Mucosa of rectum (tissue), 2 donors: ENCODE measurements around the gene POLR2I.

Experiments
- H3K27ac ChIP-seq, 2 donors: one replicate each; pipeline ENCODE4 v1.7.0; 2013; ENCODE audit warnings: inconsistent platforms in 2 of 2, low read depth in 2 of 2, low read length in 2 of 2
- H3K27me3 ChIP-seq, 2 donors: one replicate each; pipeline ENCODE4 v1.7.0; 2013; ENCODE audit warnings: low read length in 2 of 2; ENCODE audit not compliant: control insufficient read depth in 2 of 2, insufficient read depth in 2 of 2
- H3K36me3 ChIP-seq, 2 donors: one replicate each; pipeline ENCODE4 v1.7.0; 2013; ENCODE audit warnings: low read length in 2 of 2; ENCODE audit not compliant: control insufficient read depth in 2 of 2, insufficient read depth in 2 of 2
- H3K4me1 ChIP-seq, 2 donors: one replicate each; pipeline ENCODE4 v1.7.0; 2013; ENCODE audit warnings: low read length in 2 of 2, mild to moderate bottlenecking in 1 of 2; ENCODE audit not compliant: control insufficient read depth in 2 of 2, insufficient read depth in 2 of 2
- H3K4me3 ChIP-seq, 2 donors: one replicate each; pipeline ENCODE4 v1.7.0; 2013; ENCODE audit warnings: low read length in 2 of 2
- H3K9ac ChIP-seq, 2 donors: one replicate each; pipeline ENCODE4 v1.7.0; 2013; ENCODE audit warnings: low read length in 2 of 2, low read depth in 1 of 2, mild to moderate bottlenecking in 1 of 2
- H3K9me3 ChIP-seq, 2 donors: one replicate each; pipeline ENCODE4 v1.7.0; 2013; ENCODE audit warnings: low read length in 2 of 2; ENCODE audit not compliant: control insufficient read depth in 2 of 2
- donor health status: healthy.
- donor health status: Normal muscosa, but diverticular disease.

The POLR2I gene

DNA sequence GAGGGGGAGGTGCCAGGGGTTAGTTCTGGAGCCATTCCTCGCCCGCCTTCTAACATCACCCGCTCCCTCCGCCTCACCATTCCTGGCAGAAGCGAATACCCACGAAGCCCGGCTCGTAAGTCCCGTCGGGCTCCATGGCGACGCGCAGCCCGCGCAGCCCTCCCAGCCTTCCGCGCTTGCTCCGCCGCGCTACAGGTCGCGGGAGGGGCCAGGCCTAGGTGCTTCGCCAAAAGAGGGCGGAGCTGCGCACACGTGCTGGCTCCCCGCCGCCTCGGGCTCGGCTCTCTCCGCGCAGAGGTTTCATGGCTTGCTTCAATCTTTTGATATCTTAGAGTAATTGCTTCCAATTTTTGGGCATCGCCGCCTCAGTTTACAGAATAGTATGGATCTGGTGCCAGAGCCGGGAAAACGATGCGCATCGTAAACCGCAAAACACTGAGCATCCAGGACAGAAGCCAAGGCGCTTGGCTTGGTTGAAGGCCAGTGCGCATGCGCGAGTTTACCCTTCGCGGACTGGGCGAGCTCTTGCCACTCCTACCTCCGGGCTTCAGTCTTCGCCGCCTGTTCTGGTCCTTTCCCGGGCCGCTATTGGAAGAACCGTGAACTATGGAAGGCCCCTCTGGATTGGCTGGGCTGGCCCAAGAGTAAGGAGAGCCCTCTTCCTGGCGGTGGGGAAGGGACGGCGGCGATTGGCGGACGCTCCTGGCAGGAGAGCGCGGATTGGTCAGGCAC, at the start of gene POLR2I:
Gene POLR2I (minus strand): TSS at position 155 of the 732 bp plus-strand sequence. CDS start 19 bp downstream, at position 136.
- Histone ChIP-seq H3K4me3 (peak within 1 kb of the TSS; percentile 87 to 95), H3K36me3 (peaks cover 6 to 23% of the 10 kb centered on the region in 2 donors), H3K27me3 (no peaks in the 10 kb centered on the region)

DNA sequence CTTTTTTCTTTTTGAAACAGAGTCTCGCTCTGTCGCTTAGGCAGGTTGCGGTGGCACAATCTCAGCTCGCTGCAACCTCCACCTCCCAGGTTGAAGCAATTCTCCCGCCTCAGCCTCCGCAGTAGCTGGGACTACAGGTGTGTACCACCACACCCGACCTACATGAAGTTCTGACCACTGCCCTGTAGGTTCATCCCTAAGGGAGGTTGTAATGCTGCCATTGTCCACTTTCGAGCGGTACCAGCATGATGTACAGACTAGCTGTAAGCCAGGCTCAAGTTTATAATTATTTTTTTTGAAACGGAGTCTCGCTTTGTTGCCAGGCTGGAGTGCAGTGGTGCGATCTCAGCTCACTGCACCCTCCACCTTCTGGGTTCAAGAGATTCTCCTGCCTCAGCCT, 49.1 kb upstream of the POLR2I start:
- Histone ChIP-seq H3K36me3 (peaks cover 4 to 5% of the 10 kb centered on the region in 2 donors), H3K9ac (no peak overlapping the region), H3K9me3 (no peaks in the 10 kb centered on the region), H3K27me3 (no peaks in the 10 kb centered on the region), H3K4me3 (no peak overlapping the region), H3K27ac (no peak overlapping the region), H3K4me1 (no peaks in the 10 kb centered on the region)

More for the DNA sequence above, at the start of gene POLR2I:
- peaks cover 16 to 22% of the 10 kb centered on the region in 2 donors for H3K4me1 ChIP-seq
- H3K9me3 ChIP-seq = no peaks in the 10 kb centered on the region
- peak within 1 kb of the TSS; percentile 82 to 92 for H3K9ac ChIP-seq
- H3K27ac ChIP-seq = peak within 1 kb of the TSS; percentile 77 to 90

DNA sequence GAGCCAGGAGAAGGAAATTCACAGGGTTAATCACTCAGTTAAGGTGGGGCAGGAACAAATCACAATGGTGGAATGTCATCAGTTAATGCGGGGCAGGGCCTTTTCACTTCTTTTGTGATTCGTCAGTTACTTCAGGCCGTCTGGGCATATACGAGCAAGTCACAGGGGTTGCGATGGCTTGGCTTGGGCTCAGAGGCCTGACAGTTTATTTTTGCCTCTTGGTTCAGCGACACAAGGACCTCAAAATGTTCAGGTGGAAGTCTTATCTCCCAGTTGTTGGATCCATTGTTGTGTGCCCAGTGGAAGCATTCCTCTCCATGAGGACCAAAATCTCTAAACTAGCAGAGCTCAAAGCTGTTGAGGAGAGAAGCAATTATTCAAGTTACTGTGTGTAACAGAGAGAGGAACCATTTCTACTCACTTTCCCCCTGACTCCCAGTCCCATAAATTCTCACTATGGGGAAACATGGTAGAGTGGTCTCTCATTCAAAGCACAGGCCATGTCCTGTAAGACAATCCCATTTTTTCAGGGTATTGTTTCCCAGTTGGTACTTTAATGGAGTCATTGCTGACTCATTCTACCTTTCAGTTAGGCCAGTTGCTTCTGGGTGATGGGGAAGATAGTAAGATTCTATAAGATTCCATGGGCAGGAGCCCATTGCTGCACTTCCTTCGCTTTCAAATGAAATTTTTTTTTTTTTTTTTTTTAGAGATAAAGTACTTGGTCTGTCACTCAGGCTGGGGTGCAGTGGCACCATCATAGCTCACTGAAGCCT, 46.3 kb upstream of the POLR2I start:
- peaks cover 4 to 5% of the 10 kb centered on the region in 2 donors for H3K36me3 ChIP-seq

DNA sequence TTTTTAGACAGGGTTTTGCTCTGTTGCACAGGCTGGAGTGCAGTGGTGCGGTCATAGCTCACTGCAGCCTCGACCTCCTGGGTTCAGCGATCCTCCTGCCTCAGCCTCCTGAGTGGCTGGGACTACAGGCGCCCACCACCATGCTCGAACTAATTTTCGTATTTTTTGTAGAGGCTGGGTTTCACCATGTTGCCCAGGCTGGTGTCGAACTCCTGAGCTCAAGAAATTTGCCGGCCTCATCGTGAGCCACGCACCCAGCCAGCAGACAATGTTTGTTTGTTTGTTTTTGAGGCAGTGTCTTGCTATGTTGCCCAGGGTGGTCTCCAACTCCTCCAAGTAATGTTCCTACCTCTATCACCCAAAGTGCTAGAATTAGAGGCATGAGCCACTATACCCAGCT, 38.5 kb upstream of the POLR2I start:
- peak overlapping the region in 1 of 2 donors; percentile 85 for H3K27ac ChIP-seq
- no peak overlapping the region for H3K4me3 ChIP-seq
- H3K4me1 ChIP-seq = no peaks in the 10 kb centered on the region
- H3K9me3 ChIP-seq = no peaks in the 10 kb centered on the region
- H3K36me3 ChIP-seq = peaks cover 20 to 26% of the 10 kb centered on the region in 2 donors
- no peak overlapping the region for H3K9ac ChIP-seq
- no peaks in the 10 kb centered on the region for H3K27me3 ChIP-seq

More for the DNA sequence above, 46.3 kb upstream of the POLR2I start:
- H3K4me3 ChIP-seq = no peak overlapping the region
- H3K9ac ChIP-seq = no peak overlapping the region
- no peak overlapping the region for H3K27ac ChIP-seq
- no peaks in the 10 kb centered on the region for H3K4me1 ChIP-seq
- H3K9me3 ChIP-seq = no peaks in the 10 kb centered on the region
- no peaks in the 10 kb centered on the region for H3K27me3 ChIP-seq

DNA sequence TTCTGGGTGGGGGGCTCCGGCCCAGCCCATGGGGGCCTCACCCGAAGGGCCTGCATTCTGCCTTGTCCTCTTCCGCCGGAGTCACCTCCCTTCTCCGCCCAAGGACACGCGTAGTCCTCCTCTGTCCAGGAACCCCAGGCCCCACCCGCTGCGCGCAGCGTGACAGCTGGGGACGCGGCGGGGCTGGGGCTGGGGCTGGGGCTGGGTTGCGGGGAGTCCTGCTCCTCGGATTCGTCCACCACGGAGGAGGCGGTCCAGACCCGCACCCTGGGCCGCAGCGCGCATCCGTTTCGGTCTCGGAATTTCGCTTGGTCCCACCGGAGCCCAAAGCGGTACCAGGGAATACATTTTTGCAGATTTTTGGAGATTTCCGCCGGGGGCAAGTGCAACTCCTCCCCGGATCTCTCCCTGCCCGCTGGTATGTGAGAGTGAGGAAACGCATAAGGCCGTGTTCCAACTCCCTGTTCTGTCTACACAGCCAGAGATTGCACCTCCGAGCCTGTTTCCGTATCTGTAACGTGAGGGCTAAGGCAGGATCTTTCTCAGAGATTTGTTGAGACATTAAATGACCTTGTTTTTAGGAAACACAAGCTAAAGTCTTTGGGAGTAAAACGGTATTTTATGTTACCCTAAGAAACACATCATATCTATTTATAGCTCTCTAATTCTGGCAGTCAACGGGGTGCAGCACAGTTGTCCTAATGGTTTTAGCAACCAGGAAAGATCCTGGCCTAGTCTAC, 37.8 kb upstream of the POLR2I start, which contains the start of gene COX7A1:
Gene COX7A1 (minus strand): TSS at position 96 of the 740 bp plus-strand sequence. CDS start 40 bp downstream, at position 56.
- H3K27ac ChIP-seq = peak within 1 kb of the TSS; percentile 77 to 85
- H3K4me1 ChIP-seq = no peaks in the 10 kb centered on the region
- peak within 1 kb of the TSS; percentile 27 to 56 for H3K9ac ChIP-seq
- H3K9me3 ChIP-seq = no peaks in the 10 kb centered on the region
- peaks cover 22 to 31% of the 10 kb centered on the region in 2 donors for H3K36me3 ChIP-seq
- no peaks in the 10 kb centered on the region for H3K27me3 ChIP-seq
- peak within 1 kb of the TSS; percentile 52 to 61 for H3K4me3 ChIP-seq

DNA sequence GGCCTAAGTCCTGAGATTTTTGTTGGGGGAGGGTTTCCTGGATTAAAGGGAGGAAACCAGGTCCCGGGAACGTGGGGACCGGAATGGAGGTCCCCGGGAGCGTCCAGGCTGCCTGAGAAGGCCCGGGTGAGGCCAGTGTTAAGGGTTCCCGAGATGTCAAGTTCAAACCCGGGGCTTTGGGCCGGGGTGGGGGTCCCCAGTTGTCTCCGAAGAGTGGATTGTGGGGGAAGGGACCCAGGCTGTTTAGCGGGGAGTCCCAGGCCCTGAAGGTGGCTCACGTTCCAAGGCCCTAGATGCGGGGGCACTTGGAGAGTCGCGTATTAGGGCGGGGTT, 37.3 kb upstream of the POLR2I start:
- H3K4me1 ChIP-seq = no peaks in the 10 kb centered on the region
- H3K36me3 ChIP-seq = peaks cover 25 to 33% of the 10 kb centered on the region in 2 donors
- no peaks in the 10 kb centered on the region for H3K9me3 ChIP-seq
- H3K27me3 ChIP-seq = no peaks in the 10 kb centered on the region
- H3K27ac ChIP-seq = peak overlapping the region; percentile 77 to 85
- peak overlapping the region; percentile 27 to 56 for H3K9ac ChIP-seq
- H3K4me3 ChIP-seq = peak overlapping the region; percentile 52 to 61

DNA sequence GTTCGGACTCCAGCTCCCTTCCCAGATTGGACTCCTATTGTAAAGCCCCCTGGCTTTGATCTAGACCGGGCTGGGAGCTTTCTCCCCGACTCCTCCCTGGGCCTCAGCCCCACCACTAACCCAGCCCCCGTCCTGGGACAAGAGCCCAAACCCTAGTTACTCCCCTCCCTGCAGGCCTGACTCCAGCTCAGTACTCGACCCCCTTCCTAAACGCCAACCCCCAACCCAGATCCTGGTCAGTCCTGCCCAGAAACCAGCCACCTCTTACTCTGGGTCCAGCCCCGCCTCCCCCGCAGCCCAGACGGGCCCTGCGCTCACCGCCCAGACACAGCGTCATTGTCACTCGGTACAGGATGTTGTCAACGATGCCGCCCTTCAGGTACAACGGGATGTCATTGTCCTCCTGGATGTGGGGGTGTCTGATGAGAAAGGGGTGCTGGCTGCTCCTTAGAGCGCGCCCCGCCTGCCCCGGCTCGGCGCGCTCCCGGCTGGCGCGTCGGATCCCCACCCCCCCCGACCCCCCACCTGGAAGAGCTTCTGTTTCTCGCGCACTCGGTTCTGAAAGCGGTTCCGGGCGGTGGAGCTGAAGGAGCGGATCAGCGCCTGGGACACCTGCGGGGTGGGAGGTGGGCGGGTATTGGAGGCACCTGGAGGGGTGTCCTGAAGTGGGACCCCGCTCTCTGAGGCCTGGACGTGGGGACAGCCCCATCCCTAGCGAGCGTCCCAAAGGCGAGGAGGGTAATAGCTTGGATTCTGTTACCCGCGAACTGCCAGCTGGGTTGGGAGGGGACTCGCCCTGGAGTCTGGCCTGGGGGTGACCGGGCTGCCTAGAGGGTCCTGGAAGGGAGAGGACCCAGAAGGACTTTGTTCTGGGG, 36.7 kb upstream of the POLR2I start:
- Histone ChIP-seq H3K4me3 (peak overlapping the region; percentile 52 to 61), H3K36me3 (peaks cover 29 to 38% of the 10 kb centered on the region in 2 donors), H3K4me1 (no peaks in the 10 kb centered on the region), H3K27me3 (no peaks in the 10 kb centered on the region), H3K27ac (peak overlapping the region; percentile 77 to 85), H3K9me3 (no peaks in the 10 kb centered on the region), H3K9ac (peak overlapping the region; percentile 27 to 56)

DNA sequence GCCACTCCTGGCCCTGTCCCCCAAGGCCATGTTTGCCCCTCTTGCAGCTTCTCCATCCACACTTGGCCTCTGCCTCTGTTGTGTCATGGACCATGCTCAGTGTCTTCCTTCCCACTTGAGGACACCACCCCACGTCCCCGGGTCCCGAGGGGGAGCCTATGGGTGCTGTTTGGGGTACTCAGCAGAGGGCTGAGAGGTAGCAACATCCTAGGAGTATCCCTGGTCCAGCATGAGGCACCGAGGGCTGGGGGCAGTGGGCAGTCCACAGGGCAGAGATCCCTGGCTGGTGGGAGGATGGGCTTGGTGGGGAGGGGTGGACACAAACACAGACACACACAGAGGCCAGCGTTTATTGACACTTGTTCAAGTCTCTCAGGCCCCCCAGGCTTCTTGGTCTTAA, 35.9 kb upstream of the POLR2I start:
- Histone ChIP-seq H3K4me1 (no peaks in the 10 kb centered on the region), H3K27ac (peak overlapping the region in 1 of 2 donors; percentile 85), H3K27me3 (no peaks in the 10 kb centered on the region), H3K4me3 (no peak overlapping the region), H3K9me3 (no peaks in the 10 kb centered on the region), H3K9ac (peak overlapping the region in 1 of 2 donors; percentile 33), H3K36me3 (peaks cover 37 to 46% of the 10 kb centered on the region in 2 donors)

DNA sequence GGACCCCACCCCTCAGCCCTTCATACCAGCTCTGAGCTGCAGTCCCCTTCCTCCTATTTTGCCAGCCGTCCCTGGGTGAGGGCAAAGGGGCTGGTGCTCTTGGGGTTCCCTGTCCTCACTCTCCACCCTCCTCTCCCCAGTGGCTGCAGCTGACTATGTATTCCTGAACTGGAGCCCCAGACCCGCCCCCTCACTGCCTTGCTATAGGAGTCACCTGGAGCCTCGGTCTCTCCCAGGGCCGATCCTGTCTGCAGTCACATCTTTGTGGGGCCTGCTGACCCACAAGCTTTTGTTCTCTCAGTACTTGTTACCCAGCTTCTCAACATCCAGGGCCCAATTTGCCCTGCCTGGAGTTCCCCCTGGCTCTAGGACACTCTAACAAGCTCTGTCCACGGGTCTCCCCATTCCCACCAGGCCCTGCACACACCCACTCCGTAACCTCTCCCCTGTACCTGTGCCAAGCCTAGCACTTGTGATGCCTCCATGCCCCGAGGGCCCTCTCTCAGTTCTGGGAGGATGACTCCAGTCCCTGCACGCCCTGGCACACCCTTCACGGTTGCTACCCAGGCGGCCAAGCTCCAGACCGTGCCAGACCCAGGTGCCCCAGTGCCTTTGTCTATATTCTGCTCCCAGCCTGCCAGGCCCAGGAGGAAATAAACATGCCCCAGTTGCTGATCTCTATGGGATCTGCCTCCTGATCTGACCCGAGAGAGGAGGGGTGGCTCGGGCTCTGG, 35.2 kb upstream of the POLR2I start:
- Histone ChIP-seq H3K27me3 (no peaks in the 10 kb centered on the region), H3K9ac (no peak overlapping the region), H3K9me3 (no peaks in the 10 kb centered on the region), H3K4me1 (no peaks in the 10 kb centered on the region), H3K27ac (no peak overlapping the region), H3K4me3 (no peak overlapping the region), H3K36me3 (peaks cover 40 to 54% of the 10 kb centered on the region in 2 donors)
